HepG2 (cell line): ENCODE measurements around the gene LONP1. TPM values are rescaled to one million over a fixed set of nuclear protein-coding genes. Genes with fewer than 3 reads are reported as not detected.

Experiments used
- ATAC-seq: fragments of 200-7000 bp; cut with Tn5 transposase; 3 replicates; pipeline ENCODE4 v1.9.1; 2020; ENCODE audit warnings: mild to moderate bottlenecking, moderate library complexity
- BruUV-seq: library from RNA; stranded (reverse); fragments of 400-500 nt; replicated peaks from 2 replicates; lab custom pipeline; 2021; lab: Mats Ljungman, UMichigan
- CTCF ChIA-PET: fragments of 300-600 bp; formaldehyde crosslinking; extraction: SDS; loops from one replicate; lab custom pipeline; 2021; ENCODE audit warnings: low total read pairs, inconsistent platforms, low intra/inter-chr PET ratio; lab: Yijun Ruan, JAX
- POLR2A ChIA-PET: fragments of 350-600 bp; sonication (Branson Sonifier 250); formaldehyde crosslinking; loops from one replicate; lab custom pipeline; 2020; ENCODE audit warnings: antibody characterized with exemption, inconsistent platforms; lab: Yijun Ruan, JAX
- DNase-seq: peaks from one replicate; pipeline ENCODE4 v3.0.0-alpha.2; 2015; ENCODE audit warnings: low spot score
- FAIRE-seq: peaks from 3 replicates; lab custom pipeline; 2011; peaks lifted over from hg19 to GRCh38; lab: Jason Lieb, UNC
- H2AFZ ChIP-seq: one replicate; pipeline ENCODE4 v1.6.1; 2011; ENCODE audit warnings: low read length, inconsistent platforms
- H3K27ac ChIP-seq: fragments of 300-600 bp; 3 replicates; pipeline ENCODE4 v1.8.0; 2011; ENCODE audit warnings: mixed run types, mild to moderate bottlenecking, mixed read lengths, low read length, inconsistent platforms; ENCODE audit not compliant: insufficient read depth; ENCODE audit errors: extremely low read length
- H3K27me3 ChIP-seq, 2 experiments: fragments of 200-600 bp in 1 of 2; 2 replicates in 1 of 2; 3 replicates in 1 of 2; pipeline versions ENCODE4 v1.6.0 to v1.8.0; 2011; ENCODE audit warnings: low read length in 2 of 2, mild to moderate bottlenecking in 2 of 2, moderate library complexity in 2 of 2, inconsistent platforms in 1 of 2; ENCODE audit not compliant: insufficient read depth in 2 of 2, control insufficient read depth in 1 of 2
- H3K36me3 ChIP-seq, 2 experiments: fragments of 200-600 bp in 1 of 2; replicated peaks in 1 of 2; 2 replicates in 1 of 2; 3 replicates in 1 of 2; pipeline versions ENCODE4 v1.5.1 to v1.8.0; 2011; ENCODE audit warnings: low read length in 2 of 2, inconsistent platforms in 1 of 2; ENCODE audit not compliant: insufficient read depth in 2 of 2, control insufficient read depth in 1 of 2
- H3K4me1 ChIP-seq: 2 replicates; pipeline ENCODE4 v1.5.1; 2012; ENCODE audit warnings: low read length, inconsistent platforms; ENCODE audit not compliant: insufficient read depth
- H3K4me2 ChIP-seq: 2 replicates; pipeline ENCODE4 v1.6.0; 2011; ENCODE audit warnings: low read depth, low read length, inconsistent platforms
- H3K4me3 ChIP-seq, 3 experiments: fragments of 200-600 bp in 1 of 3; sonication (generic), shearing (Covaris generic) in 1 of 3; replicated peaks in 1 of 3; 2 replicates each; pipeline ENCODE4 v1.5.1; 2011 to 2016; ENCODE audit warnings: low read length in 3 of 3, inconsistent platforms in 2 of 3, low read depth in 2 of 3, mild to moderate bottlenecking in 2 of 3, control low read depth in 1 of 3, mixed read lengths in 1 of 3; ENCODE audit not compliant: insufficient read depth in 1 of 3
- H3K79me2 ChIP-seq: one replicate; pipeline ENCODE4 v1.6.1; 2011; ENCODE audit warnings: low read length, inconsistent platforms; ENCODE audit not compliant: insufficient read depth
- H3K9ac ChIP-seq: 2 replicates; pipeline ENCODE4 v1.6.0; 2011; ENCODE audit warnings: mild to moderate bottlenecking, low read depth, low read length, inconsistent platforms; ENCODE audit not compliant: insufficient read depth
- H3K9me3 ChIP-seq: 2 replicates; pipeline ENCODE4 v1.5.1; 2012; ENCODE audit warnings: mild to moderate bottlenecking, low read length
- H4K20me1 ChIP-seq: 2 replicates; pipeline ENCODE4 v1.6.0; 2011; ENCODE audit warnings: inconsistent platforms, mild to moderate bottlenecking, low read length, moderate library complexity; ENCODE audit not compliant: insufficient read depth
- ADNP ChIP-seq: sonication (generic); formaldehyde crosslinking; IDR thresholded peaks from 2 replicates; pipeline ENCODE4 v1.4.0; 2020; ENCODE audit warnings: missing genetic modification reagents
- HIVEP1 ChIP-seq: sonication (generic); formaldehyde crosslinking; IDR thresholded peaks from 2 replicates; pipeline ENCODE4 v1.4.0; 2020; ENCODE audit warnings: mild to moderate bottlenecking, missing genetic modification reagents
- POLR2A ChIP-seq, 2 experiments: IDR thresholded peaks; 2 replicates each; pipeline ENCODE4 v1.6.1; 2011; ENCODE audit warnings: low read depth in 2 of 2, low read length in 2 of 2, mild to moderate bottlenecking in 1 of 2, moderate library complexity in 1 of 2; ENCODE audit not compliant: insufficient read depth in 1 of 2
- POLR2AphosphoS5 ChIP-seq: IDR thresholded peaks from 2 replicates; pipeline ENCODE4 v1.6.1; 2012; ENCODE audit warnings: low read depth, low read length
- POLR2G ChIP-seq: fragments of 200-400 bp; formaldehyde crosslinking; IDR thresholded peaks from 2 replicates; pipeline ENCODE4 v1.6.1; 2018; ENCODE audit warnings: mild to moderate bottlenecking, low read depth, low read length, moderate library complexity
- SIN3B ChIP-seq: fragments of 150-350 bp; IDR thresholded peaks from 2 replicates; pipeline ENCODE4 v1.6.1; 2014; ENCODE audit warnings: low read length
- ZFP36 ChIP-seq: fragments of 150-350 bp; IDR thresholded peaks from 2 replicates; pipeline ENCODE4 v1.6.1; 2018; ENCODE audit warnings: borderline replicate concordance, low read length, low read depth; ENCODE audit not compliant: partially characterized antibody
- ZMYM3 ChIP-seq: sonication (generic); formaldehyde crosslinking; IDR thresholded peaks from 2 replicates; pipeline ENCODE4 v1.5.1; 2020; ENCODE audit warnings: mild to moderate bottlenecking, missing genetic modification reagents
- ZNF136 ChIP-seq: sonication (generic); formaldehyde crosslinking; IDR thresholded peaks from 2 replicates; pipeline ENCODE4 v1.8.1; 2022; ENCODE audit warnings: low read depth, mild to moderate bottlenecking, moderate library complexity, missing genetic modification reagents
- ZNF510 ChIP-seq: sonication (generic); formaldehyde crosslinking; IDR thresholded peaks from 2 replicates; pipeline ENCODE4 v1.4.0; 2020; ENCODE audit warnings: low read depth, mild to moderate bottlenecking, missing genetic modification reagents
- ZNF644 ChIP-seq: IDR thresholded peaks from 2 replicates; pipeline ENCODE4 v1.6.1; 2016; ENCODE audit warnings: low read depth
- ZNF790 ChIP-seq: sonication (generic); formaldehyde crosslinking; IDR thresholded peaks from 2 replicates; pipeline ENCODE4 v1.8.0; 2022; ENCODE audit warnings: missing genetic modification reagents, mild to moderate bottlenecking, borderline replicate concordance
- WGBS: methylation state at CpG from one replicate; pipeline ENCODE4 v1.1.6; 2017; ENCODE audit warnings: low lambda C conversion rate; 5-methylcytosine and 5-hydroxymethylcytosine counted together
- in situ Hi-C: cut with HindIII; loops from 2 replicates; pipeline ENCODE4 v1.10.0; 2017; ENCODE audit warnings: low pct_unique_long_range_greater_than_20kb; ENCODE audit not compliant: extremely low pct_ligation_motif_present
- intact Hi-C: fragments of 100-400 bp; cut with micrococcal nuclease; formaldehyde crosslinking; loops from one replicate; pipeline ENCODE4 v1.10.0; 2022; ENCODE audit not compliant: unreplicated experiment
- polyA plus RNA-seq, 8 experiments: library from polyadenylated mRNA; depleted of rRNA in 3 of 8; stranded (reverse) in 7 of 8; unstranded in 1 of 8; fragments of >200 nt; fragmentation: Illumina TruSeq in 4 of 8; extraction: Trizol in 4 of 8; gene quantifications; 2 replicates each; pipeline versions ENCODE4 v1.2.1 to v1.2.3, GENCODE V29; 2011 to 2016; ENCODE audit warnings: low read depth in 4 of 8, missing spikeins in 1 of 8, mixed read lengths in 1 of 8; ENCODE audit not compliant: insufficient read depth in 1 of 8
- total RNA-seq, 5 experiments: library from RNA; depleted of rRNA; stranded (reverse); fragments of >200 nt; fragmentation: Illumina TruSeq; extraction: Trizol; gene quantifications; 2 replicates each; pipeline ENCODE4 v1.2.3, GENCODE V29; 2016; ENCODE audit warnings: low read depth in 1 of 5
- TF ChIP-seq, protein P1 (sequence below): sonication (generic); formaldehyde crosslinking; IDR thresholded peaks from 2 replicates; pipeline ENCODE4 v1.8.1; 2023; ENCODE audit warnings: missing genetic modification reagents, mild to moderate bottlenecking, borderline replicate concordance
- TF ChIP-seq, protein P2 (sequence below): sonication (generic); formaldehyde crosslinking; IDR thresholded peaks from 2 replicates; pipeline ENCODE4 v1.4.0; 2020; ENCODE audit warnings: missing genetic modification reagents

The LONP1 gene
- total and polyA plus RNA-seq, 2 of the 13 experiments (the other 11 are each of a cell fraction or from before 2014, with no cell fraction given): 59.5 to 76.8 TPM

DNA sequence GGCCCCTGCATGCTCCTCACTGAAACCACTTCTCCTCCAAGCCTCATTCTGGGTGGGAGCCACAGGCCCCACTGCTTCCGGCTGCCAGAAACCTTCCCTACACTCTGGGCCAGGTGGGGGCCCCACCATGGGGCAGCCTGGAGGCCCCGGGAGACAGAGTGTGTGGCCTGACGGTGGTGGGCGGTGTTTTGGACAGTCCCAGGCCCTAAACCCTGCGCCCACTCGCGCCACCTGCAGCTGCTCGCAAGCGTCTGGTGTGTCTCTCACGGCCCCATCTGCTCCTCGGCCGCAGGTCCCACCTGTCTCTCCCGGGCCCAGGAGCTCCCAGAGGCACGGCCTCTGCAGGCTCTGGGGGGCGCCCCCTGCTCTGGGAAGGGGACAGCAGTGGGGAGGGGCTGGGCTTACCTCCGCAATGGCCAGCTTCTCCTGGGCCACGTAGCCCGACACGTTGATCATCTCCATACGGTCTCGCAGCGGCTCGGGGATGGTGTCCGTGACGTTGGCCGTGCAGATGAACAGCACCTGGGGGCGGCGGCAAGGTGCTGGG, 24.2 kb downstream of the LONP1 start:
- DNase-seq (no peak), ATAC-seq (no peak), FAIRE-seq (no peak)
- no peak overlapping the region for H3K27ac ChIP-seq
- no TSS peak for BruUV-seq
- intact Hi-C loops (no loop called here), in situ Hi-C loops (no loop called here)
- H3K36me3 ChIP-seq: peaks cover 36 to 79% of the 10 kb centered on the region in 2 experiments
- peaks cover 36% of the 10 kb centered on the region for H4K20me1 ChIP-seq
- no peak overlapping the region for H3K4me3 ChIP-seq
- WGBS: 94% methylated on average over 9 of the region's 28 CpGs
- no peak overlapping the region for H2AFZ ChIP-seq
- H3K9me3 ChIP-seq: no peaks in the 10 kb centered on the region
- ChIA-PET POLR2A (interaction anchor here (1.2 to 1.4 kb wide), 2 partner anchors 23 to 25 kb away, joined by 4 to 9 read pairs; partner anchors contain the start of genes CATSPERD and LONP1), CTCF (no interaction called here)
- peaks cover 14% of the 10 kb centered on the region; the same call in 1 of the 2 replicates for H3K4me1 ChIP-seq
- TF ChIP-seq ZNF644 (CRISPR knock-in tag): no peak
- peak; percentile 3; the same call in 1 of the 2 replicates for TF ChIP-seq POLR2G
- TF ChIP-seq, protein P1, sequence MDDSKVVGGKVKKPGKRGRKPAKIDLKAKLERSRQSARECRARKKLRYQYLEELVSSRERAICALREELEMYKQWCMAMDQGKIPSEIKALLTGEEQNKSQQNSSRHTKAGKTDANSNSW (CRISPR knock-in tag): no peak
- TF ChIP-seq ZNF510 (CRISPR knock-in tag): no peak
- peak in 1 of 2 experiments; percentile 23; a peak in 1 of 4 replicates for TF ChIP-seq POLR2A (IDR thresholded peaks at IDR 0.05; ENCODE audit: insufficient read depth in 1 of 2, low read depth in 2 of 2, low read length in 2 of 2)
- H3K4me2 ChIP-seq: no peak overlapping the region
- H3K9ac ChIP-seq: no peak overlapping the region
- peaks cover 29% of the 10 kb centered on the region for H3K79me2 ChIP-seq
- no peaks in the 10 kb centered on the region; a peak in 1 of 5 replicates for H3K27me3 ChIP-seq

DNA sequence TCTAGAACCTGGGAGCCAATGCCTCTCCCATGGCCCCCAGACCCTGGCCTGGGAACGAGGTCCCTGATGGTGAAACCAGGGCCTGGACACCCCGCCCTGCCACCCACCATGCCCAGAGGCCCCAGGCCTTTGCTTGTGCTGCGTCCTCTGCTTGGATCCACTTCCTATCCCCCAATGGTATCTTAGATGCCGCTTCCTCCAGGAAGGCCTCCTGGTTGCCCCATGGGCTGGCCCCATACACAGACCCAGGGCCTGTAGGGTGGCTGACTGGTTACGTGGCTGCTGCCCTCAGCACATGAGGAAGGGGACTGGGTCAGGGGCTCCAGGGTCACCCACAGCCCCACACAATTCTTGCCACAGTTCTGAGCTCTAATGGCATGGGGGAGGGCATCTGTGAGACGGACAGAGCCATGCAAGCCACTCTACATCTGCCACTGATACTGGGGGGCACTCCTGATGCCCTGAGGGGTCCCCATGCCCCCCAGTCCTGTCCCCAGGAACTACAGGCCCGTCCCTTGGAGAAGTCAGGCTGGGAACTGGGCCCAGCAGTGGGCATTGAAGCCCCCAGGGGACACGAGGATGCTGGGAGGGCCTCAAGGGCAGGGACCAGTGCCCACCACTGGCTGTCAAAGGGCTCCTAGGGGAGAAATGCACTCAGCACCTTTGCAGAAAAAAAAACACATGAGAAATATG, 24.8 kb downstream of the LONP1 start:
- no peak for DNase-seq
- TF ChIP-seq SIN3B (no peak), HIVEP1 (no peak), ADNP (CRISPR knock-in tag) (0 out of 2 replicates have a peak, but pooled peaks have one; percentile 38), ZFP36 (peak; percentile 90), POLR2AphosphoS5 (peak; percentile 21; the same call in 1 of the 2 replicates), ZNF790 (CRISPR knock-in tag) (no peak), ZNF136 (CRISPR knock-in tag) (no peak), ZMYM3 (CRISPR knock-in tag) (0 out of 2 replicates have a peak, but pooled peaks have one; percentile 29), POLR2G (peak; percentile 36; the same call in 1 of the 2 replicates)
- TF ChIP-seq, protein P2, sequence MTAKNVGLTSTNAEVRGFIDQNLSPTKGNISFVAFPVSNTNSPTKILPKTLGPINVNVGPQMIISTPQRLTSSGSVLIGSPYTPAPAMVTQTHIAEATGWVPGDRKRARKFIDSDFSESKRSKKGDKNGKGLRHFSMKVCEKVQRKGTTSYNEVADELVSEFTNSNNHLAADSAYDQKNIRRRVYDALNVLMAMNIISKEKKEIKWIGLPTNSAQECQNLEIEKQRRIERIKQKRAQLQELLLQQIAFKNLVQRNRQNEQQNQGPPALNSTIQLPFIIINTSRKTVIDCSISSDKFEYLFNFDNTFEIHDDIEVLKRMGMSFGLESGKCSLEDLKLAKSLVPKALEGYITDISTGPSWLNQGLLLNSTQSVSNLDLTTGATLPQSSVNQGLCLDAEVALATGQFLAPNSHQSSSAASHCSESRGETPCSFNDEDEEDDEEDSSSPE (CRISPR knock-in tag): no peak
- TF ChIP-seq, all 625 proteins: peak for 5
- in situ Hi-C loops: no loop called here
- ChIA-PET POLR2A (interaction anchor here (1.2 to 1.4 kb wide), 2 partner anchors 23 to 25 kb away, joined by 4 to 9 read pairs; partner anchors contain the start of genes CATSPERD and LONP1), CTCF (no interaction called here)
- H3K4me3 ChIP-seq: no peak overlapping the region
- H2AFZ ChIP-seq: no peak overlapping the region
- no peaks in the 10 kb centered on the region for H3K9me3 ChIP-seq
- FAIRE-seq (no peak), ATAC-seq (no peak)
- peaks cover 33 to 75% of the 10 kb centered on the region in 2 experiments for H3K36me3 ChIP-seq
- H3K27me3 ChIP-seq: no peaks in the 10 kb centered on the region; a peak in 1 of 5 replicates
- 100% methylated on average over 5 of the region's 8 CpGs for WGBS
- peaks cover 38% of the 10 kb centered on the region for H4K20me1 ChIP-seq
- no peak overlapping the region for H3K9ac ChIP-seq
- H3K27ac ChIP-seq: no peak overlapping the region
- no TSS peak for BruUV-seq
- peaks cover 14% of the 10 kb centered on the region; the same call in 1 of the 2 replicates for H3K4me1 ChIP-seq
- peaks cover 35% of the 10 kb centered on the region for H3K79me2 ChIP-seq
- no peak overlapping the region for H3K4me2 ChIP-seq
- intact Hi-C loops: no loop called here
